GM12878 (cell line): Measurements from ENCODE around the gene NUDT13. TPM values are rescaled to one million over a fixed set of nuclear protein-coding genes. Genes with fewer than 3 reads are reported as not detected.

Experiments used
- ATAC-seq: fragments of 200-7000 bp; cut with Tn5 transposase; 3 replicates; pipeline ENCODE4 v1.9.1; 2020; ENCODE audit warnings: mild to moderate bottlenecking, moderate library complexity
- BruUV-seq: library from RNA; stranded (reverse); fragments of 400-500 nt; replicated peaks from 2 replicates; lab custom pipeline; 2021; lab: Mats Ljungman, UMichigan
- CTCF ChIA-PET: fragments of 300-600 bp; sonication (Branson Sonifier 250); formaldehyde crosslinking; extraction: SDS; loops from one replicate; lab custom pipeline; 2021; ENCODE audit warnings: inconsistent platforms; lab: Yijun Ruan, JAX
- POLR2A ChIA-PET: fragments of 350-600 bp; formaldehyde crosslinking; extraction: SDS; loops from one replicate; lab custom pipeline; 2021; ENCODE audit warnings: inconsistent platforms; lab: Charles Lee
- RAD21 ChIA-PET: fragments of 300-600 bp; sonication (Branson Sonifier 250); formaldehyde crosslinking; loops from one replicate; lab custom pipeline; 2023; ENCODE audit warnings: antibody characterized with exemption; ENCODE audit not compliant: unreplicated experiment; lab: Charles Lee
- SMC1A ChIA-PET: fragments of 300-600 bp; sonication (Branson Sonifier 250); formaldehyde crosslinking; loops from one replicate; lab custom pipeline; 2023; ENCODE audit not compliant: unreplicated experiment, uncharacterized antibody; lab: Charles Lee
- DNase-seq: peaks from one replicate; pipeline ENCODE4 v3.0.0-alpha.2; 2011; ENCODE audit warnings: low read depth, low spot score
- FAIRE-seq: peaks from 3 replicates; lab custom pipeline; 2011; peaks lifted over from hg19 to GRCh38; lab: Jason Lieb, UNC
- H2AFZ ChIP-seq: 2 replicates; pipeline ENCODE4 v1.6.0; 2011; ENCODE audit warnings: low read depth, low read length, control low read depth; ENCODE audit not compliant: control insufficient read depth
- H3K27ac ChIP-seq: 2 replicates; pipeline ENCODE4 v1.5.1; 2011; ENCODE audit warnings: control low read depth; ENCODE audit not compliant: control insufficient read depth, insufficient read depth
- H3K27me3 ChIP-seq, 2 experiments: replicated peaks in 1 of 2; 2 replicates each; pipeline versions ENCODE4 v1.6.0 to v1.6.1; 2011; ENCODE audit warnings: low read length in 1 of 2; ENCODE audit not compliant: control insufficient read depth in 2 of 2, insufficient read depth in 2 of 2
- H3K36me3 ChIP-seq, 2 experiments: 2 replicates each; pipeline ENCODE4 v1.5.1; 2011; ENCODE audit warnings: low read length in 1 of 2; ENCODE audit not compliant: control insufficient read depth in 2 of 2, insufficient read depth in 2 of 2
- H3K4me1 ChIP-seq: 2 replicates; pipeline ENCODE4 v1.6.1; 2011; ENCODE audit warnings: mild to moderate bottlenecking, low read length, moderate library complexity, mixed read lengths; ENCODE audit not compliant: control insufficient read depth, insufficient read depth
- H3K4me2 ChIP-seq: 2 replicates; pipeline ENCODE4 v1.6.0; 2011; ENCODE audit warnings: control low read depth; ENCODE audit not compliant: control insufficient read depth, insufficient read depth
- H3K4me3 ChIP-seq: fragments of 200-600 bp; sonication (generic); 2 replicates; pipeline ENCODE4 v1.5.1; 2016
- H3K79me2 ChIP-seq: 2 replicates; pipeline ENCODE4 v1.6.0; 2011; ENCODE audit warnings: low read length; ENCODE audit not compliant: control insufficient read depth, insufficient read depth
- H3K9ac ChIP-seq: 2 replicates; pipeline ENCODE4 v1.8.0; 2011; ENCODE audit warnings: low read length, control low read depth, mixed read lengths; ENCODE audit not compliant: control insufficient read depth, insufficient read depth
- H3K9me3 ChIP-seq: replicated peaks from 3 replicates; pipeline ENCODE4 v1.5.1; 2011; ENCODE audit warnings: mild to moderate bottlenecking, low read length; ENCODE audit not compliant: control insufficient read depth, insufficient read depth
- H4K20me1 ChIP-seq: 2 replicates; pipeline ENCODE4 v1.6.0; 2011; ENCODE audit not compliant: control insufficient read depth, insufficient read depth
- CREM ChIP-seq: IDR thresholded peaks from 2 replicates; pipeline ENCODE4 v1.6.1; 2014; ENCODE audit warnings: antibody characterized with exemption, low read depth
- ETV6 ChIP-seq, 2 experiments: fragments of 450-650 bp in 1 of 2; IDR thresholded peaks in 1 of 2; conservative IDR thresholded peaks in 1 of 2; 2 replicates each; pipeline ENCODE4 v1.6.1; 2014; ENCODE audit warnings: antibody characterized with exemption in 1 of 2, borderline replicate concordance in 1 of 2, low read depth in 1 of 2, mild to moderate bottlenecking in 1 of 2, moderate library complexity in 1 of 2
- POLR2AphosphoS2 ChIP-seq: IDR thresholded peaks from 2 replicates; pipeline ENCODE4 v1.6.1; 2011; ENCODE audit warnings: low read depth, mild to moderate bottlenecking, low read length, improper control_type of control experiment, moderate library complexity
- SPI1 ChIP-seq: IDR thresholded peaks from 2 replicates; pipeline ENCODE4 v1.6.1; 2011; ENCODE audit warnings: low read depth, mild to moderate bottlenecking, low read length, moderate library complexity, borderline replicate concordance; ENCODE audit not compliant: insufficient read depth
- WGBS: methylation state at CpG from one replicate; pipeline ENCODE4 v1.1.6; 2016; ENCODE audit warnings: low lambda C conversion rate; ENCODE audit not compliant: insufficient replicate concordance, insufficient coverage; ENCODE audit errors: missing lambda C conversion rate; 5-methylcytosine and 5-hydroxymethylcytosine counted together
- in situ Hi-C: fragments of 300-500 bp; cut with MboI; formaldehyde crosslinking; loops from 9 replicates; pipeline ENCODE4 v1.14.3; 2018; ENCODE audit warnings: mixed read lengths
- intact Hi-C: fragments of 100-400 bp; cut with micrococcal nuclease; formaldehyde crosslinking; loops from one replicate; pipeline ENCODE4 v1.14.2; 2022; ENCODE audit not compliant: unreplicated experiment
- polyA plus RNA-seq, 11 experiments: library from polyadenylated mRNA; depleted of rRNA in 4 of 11; unstranded in 6 of 11; stranded (reverse) in 5 of 11; fragments of >200 nt; fragmentation: Nextera tagmentation in 4 of 11; fragmentation: Illumina TruSeq in 1 of 11; extraction: Ambion mirVana in 4 of 11; extraction: Trizol in 1 of 11; gene quantifications; 1 replicate in 1 of 11; 2 replicates in 10 of 11; pipeline versions ENCODE4 v1.2.1 to v1.2.3, GENCODE V29; 2011 to 2016; ENCODE audit warnings: inconsistent platforms in 2 of 11, missing spikeins in 2 of 11, low read depth in 1 of 11
- total RNA-seq, 4 experiments: library from RNA; depleted of rRNA in 3 of 4; stranded (reverse); fragments of >200 nt in 3 of 4; fragmentation: Illumina TruSeq in 1 of 4; extraction: Trizol in 1 of 4; gene quantifications; 2 replicates each; pipeline versions ENCODE4 v1.2.1 to v1.2.3, GENCODE V29; 2013 to 2021
- TF ChIP-seq, protein P1 (sequence below): fragments of 150-350 bp; IDR thresholded peaks from 2 replicates; pipeline ENCODE4 v1.6.1; 2014; ENCODE audit warnings: mild to moderate bottlenecking, low read depth, low read length
- TF ChIP-seq, protein P2 (sequence below): fragments of 450-650 bp; IDR thresholded peaks from 2 replicates; pipeline ENCODE4 v1.6.1; 2016; ENCODE audit warnings: mild to moderate bottlenecking

Gene NUDT13
- total and polyA plus RNA-seq, 10 of the 15 experiments (the other 5 are each of a cell fraction or from before 2014, with no cell fraction given), result 0.72 to 6.1 (median 1.9) TPM

DNA sequence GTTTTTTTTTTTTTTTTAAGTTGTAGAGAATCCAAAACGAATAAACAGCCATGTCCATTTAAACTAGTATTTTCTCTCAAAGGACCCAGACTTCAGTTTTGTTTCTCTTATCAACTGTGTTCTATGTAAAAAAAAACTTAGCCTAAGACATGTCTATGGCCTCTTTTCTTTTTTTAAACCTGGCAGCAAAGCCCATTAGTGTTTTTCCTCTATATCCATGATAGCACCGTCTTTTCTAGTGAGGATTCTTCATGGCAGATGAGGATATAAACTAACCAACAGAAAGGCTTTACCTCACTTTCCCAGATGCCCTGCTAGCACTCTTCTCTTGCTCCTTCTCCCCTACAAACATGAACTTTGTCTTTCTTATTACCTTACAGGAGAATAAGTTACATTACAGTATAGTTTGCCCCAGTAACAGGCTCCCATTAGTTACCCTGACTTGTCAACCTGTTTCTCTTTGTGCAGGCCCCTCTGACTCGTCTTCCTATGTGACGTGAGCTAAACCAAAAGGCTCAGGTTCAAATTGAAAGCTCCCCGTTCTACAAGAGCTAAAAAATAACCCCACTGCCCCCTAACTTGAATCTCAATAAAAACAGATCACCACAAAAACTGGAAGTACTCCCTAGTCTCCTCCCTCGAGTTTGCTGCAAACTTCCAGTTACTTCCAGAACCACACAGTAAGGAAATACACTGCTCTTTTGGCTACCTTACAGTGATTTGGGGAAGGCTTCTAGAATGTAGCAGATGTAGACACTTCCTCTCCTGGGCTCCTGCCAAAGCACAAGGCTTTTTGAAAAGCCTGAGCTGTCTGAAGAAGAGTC lies 33.7 kb upstream of the NUDT13 start:
- Histone ChIP-seq H3K4me1 (peaks cover 9% of the 10 kb centered on the region; the same call in 1 of the 2 replicates), H3K27me3 (no peaks in the 10 kb centered on the region), H3K36me3 (peaks cover 0 to 13% of the 10 kb centered on the region in 2 experiments; a peak in 1 of 4 replicates), H3K4me3 (0 out of 2 replicates have a peak overlapping the region, but pooled peaks have one; percentile 9), H4K20me1 (no peaks in the 10 kb centered on the region), H3K27ac (peak overlapping the region; percentile 60), H3K4me2 (peak overlapping the region; percentile 61; the same call in 1 of the 2 replicates), H3K79me2 (peaks cover 64% of the 10 kb centered on the region), H2AFZ (no peak overlapping the region), H3K9ac (no peak overlapping the region), H3K9me3 (no peaks in the 10 kb centered on the region; the same call in 2 of the 3 replicates)
- peak; percentile 61 for ATAC-seq
- no peak for FAIRE-seq
- BruUV-seq, result no TSS peak
- 39% methylated on average over 6 of the region's 6 CpGs for WGBS
- SMC1A ChIA-PET, result interaction anchor here (0.7 to 6.9 kb wide), 14 partner anchors 8 to 82 kb away, joined by 3 to 114 read pairs (median 4); partner anchors contain the start of gene P4HA1
- no peak for DNase-seq
- POLR2A ChIA-PET, result interaction anchor here (0.6 to 3.8 kb wide), 7 partner anchors 9 to 1238 kb away, joined by 3 to 47 read pairs (median 3); partner anchors contain the start of gene NUDT13
- intact Hi-C loops (no loop called here), in situ Hi-C loops (no loop called here)
- RAD21 ChIA-PET, result interaction anchor here (0.7 to 6.4 kb wide), 4 partner anchors 8 to 82 kb away, joined by 3 to 90 read pairs (median 4); partner anchors contain the start of gene P4HA1
- peak in 1 of 2 experiments; percentile 13; a peak in 1 of 4 replicates for TF ChIP-seq ETV6 (conservative IDR thresholded peaks at IDR 0.05 in 1 of 2, IDR thresholded peaks at IDR 0.05 in 1 of 2; ENCODE audit: borderline replicate concordance in 1 of 2, low read depth in 1 of 2)
- TF ChIP-seq, protein P1, sequence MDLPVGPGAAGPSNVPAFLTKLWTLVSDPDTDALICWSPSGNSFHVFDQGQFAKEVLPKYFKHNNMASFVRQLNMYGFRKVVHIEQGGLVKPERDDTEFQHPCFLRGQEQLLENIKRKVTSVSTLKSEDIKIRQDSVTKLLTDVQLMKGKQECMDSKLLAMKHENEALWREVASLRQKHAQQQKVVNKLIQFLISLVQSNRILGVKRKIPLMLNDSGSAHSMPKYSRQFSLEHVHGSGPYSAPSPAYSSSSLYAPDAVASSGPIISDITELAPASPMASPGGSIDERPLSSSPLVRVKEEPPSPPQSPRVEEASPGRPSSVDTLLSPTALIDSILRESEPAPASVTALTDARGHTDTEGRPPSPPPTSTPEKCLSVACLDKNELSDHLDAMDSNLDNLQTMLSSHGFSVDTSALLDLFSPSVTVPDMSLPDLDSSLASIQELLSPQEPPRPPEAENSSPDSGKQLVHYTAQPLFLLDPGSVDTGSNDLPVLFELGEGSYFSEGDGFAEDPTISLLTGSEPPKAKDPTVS, result peak; percentile 97
- TF ChIP-seq, protein P2, sequence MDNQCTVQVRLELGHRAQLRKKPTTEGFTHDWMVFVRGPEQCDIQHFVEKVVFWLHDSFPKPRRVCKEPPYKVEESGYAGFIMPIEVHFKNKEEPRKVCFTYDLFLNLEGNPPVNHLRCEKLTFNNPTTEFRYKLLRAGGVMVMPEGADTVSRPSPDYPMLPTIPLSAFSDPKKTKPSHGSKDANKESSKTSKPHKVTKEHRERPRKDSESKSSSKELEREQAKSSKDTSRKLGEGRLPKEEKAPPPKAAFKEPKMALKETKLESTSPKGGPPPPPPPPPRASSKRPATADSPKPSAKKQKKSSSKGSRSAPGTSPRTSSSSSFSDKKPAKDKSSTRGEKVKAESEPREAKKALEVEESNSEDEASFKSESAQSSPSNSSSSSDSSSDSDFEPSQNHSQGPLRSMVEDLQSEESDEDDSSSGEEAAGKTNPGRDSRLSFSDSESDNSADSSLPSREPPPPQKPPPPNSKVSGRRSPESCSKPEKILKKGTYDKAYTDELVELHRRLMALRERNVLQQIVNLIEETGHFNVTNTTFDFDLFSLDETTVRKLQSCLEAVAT, result no peak
- TF ChIP-seq POLR2AphosphoS2, result no peak
- 0 out of 2 replicates have a peak, but pooled peaks have one; percentile 22 for TF ChIP-seq CREM
- TF ChIP-seq SPI1, result peak; percentile 61; the same call in 1 of the 2 replicates
- CTCF ChIA-PET, result interaction anchor here (0.6 to 5.1 kb wide), 6 partner anchors 15 to 177 kb away, joined by 3 to 55 read pairs (median 6); partner anchors contain the start of gene P4HA1
